ENCODE data around the gene CHERP.

Gene CHERP

DNA sequence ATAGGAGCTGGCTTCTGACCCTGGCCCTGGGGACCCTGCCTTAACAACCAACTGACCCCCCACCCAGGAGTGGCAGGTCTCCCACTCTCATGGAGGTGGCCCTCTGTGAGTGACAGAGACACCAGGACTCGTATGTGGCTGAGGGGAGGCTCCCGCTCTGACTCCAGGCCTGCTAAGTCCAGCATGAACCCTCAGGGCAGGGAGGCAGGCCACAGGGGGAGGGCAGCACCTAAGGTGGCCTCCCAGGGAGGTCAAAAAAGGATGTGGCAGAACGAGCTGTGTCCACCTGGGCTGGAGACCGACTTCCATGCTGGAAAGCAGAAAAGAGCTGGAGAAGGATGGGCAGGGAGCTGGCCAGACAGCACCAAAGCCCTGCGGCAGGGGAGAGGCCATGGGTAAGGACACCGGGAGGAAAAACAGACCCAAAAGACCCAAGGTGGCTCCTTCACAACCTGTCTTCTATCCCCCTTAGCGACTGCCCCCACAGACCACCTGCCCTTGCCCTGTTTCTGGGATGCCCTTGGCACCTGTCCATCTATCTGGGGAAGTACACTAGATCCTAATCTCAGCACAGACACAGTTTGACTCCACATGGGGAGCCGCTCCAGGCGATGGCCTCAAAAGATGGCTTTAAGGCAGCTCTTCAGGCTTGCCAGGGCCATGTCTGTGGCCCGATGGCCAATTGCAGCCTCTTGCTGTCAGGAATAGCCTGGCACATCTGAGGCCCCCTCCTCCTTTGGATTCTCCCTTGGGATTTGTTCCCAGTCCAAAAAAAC, 40.4 kb upstream of the CHERP start:
- no peak for TF ChIP-seq CTCF (IDR thresholded peaks at IDR 0.05; ENCODE audit: control extremely low read depth, extremely low read depth, low read depth, missing control alignments)
- ChIA-PET POLR2A (interaction anchor here (7.1 kb wide), 1 partner anchor 9 kb away, joined by 36 read pairs; the partner anchor contains the start of gene SLC35E1), CTCF (interaction anchor here (1.3 kb wide), 1 partner anchor 18 kb away, joined by 4 read pairs; no protein-coding TSS in a partner anchor)
- no peak for DNase-seq (ENCODE audit: extremely low spot score)

- CTCF ChIA-PET = interaction anchor here (1.2 to 1.3 kb wide), 2 partner anchors 9 to 17 kb away, joined by 4 to 5 read pairs; no protein-coding TSS in a partner anchor
- TF ChIP-seq CTCF (IDR thresholded peaks at IDR 0.05; ENCODE audit: control extremely low read depth, extremely low read depth, low read depth, missing control alignments) = no peak
- POLR2A ChIA-PET = interaction anchor here (0.5 to 7.1 kb wide), 3 partner anchors 9 to 47 kb away, joined by 4 to 36 read pairs (median 4); partner anchors contain the start of gene SLC35E1
- DNase-seq (ENCODE audit: extremely low spot score) = no peak
Measured at GRCh38 chr19:16581971-16582343, 39.7 kb upstream of the CHERP start.

- POLR2A ChIA-PET = interaction anchor here (0.5 to 7.1 kb wide), 3 partner anchors 8 to 48 kb away, joined by 4 to 36 read pairs (median 4); partner anchors contain the start of gene SLC35E1
- CTCF ChIA-PET = interaction anchor here (1.2 kb wide), 1 partner anchor 8 kb away, joined by 5 read pairs; no protein-coding TSS in a partner anchor
- no peak for TF ChIP-seq CTCF (IDR thresholded peaks at IDR 0.05; ENCODE audit: control extremely low read depth, extremely low read depth, low read depth, missing control alignments)
- DNase-seq (ENCODE audit: extremely low spot score) = no peak
Measured at GRCh38 chr19:16581145-16581970, 39.1 kb upstream of the CHERP start.

DNA sequence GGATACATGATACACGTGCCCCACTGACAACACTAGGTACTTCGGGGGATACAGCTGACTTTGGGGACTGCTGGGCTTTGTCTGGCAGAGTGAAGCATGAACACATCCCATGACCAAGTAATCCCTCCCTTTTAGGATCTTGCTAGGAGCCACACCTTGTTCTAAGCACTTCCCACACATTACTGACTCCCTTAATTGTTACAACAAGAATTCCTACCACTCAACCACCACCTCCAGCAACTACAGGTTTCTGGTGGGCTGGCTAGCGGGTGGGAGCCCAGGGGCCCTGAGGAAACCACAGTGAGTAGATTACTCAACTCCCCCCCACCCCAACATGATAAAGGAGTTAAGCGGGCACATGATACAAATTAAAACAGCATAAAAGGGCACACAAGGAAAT, 37.1 kb upstream of the CHERP start:
- no peak for TF ChIP-seq CTCF (IDR thresholded peaks at IDR 0.05; ENCODE audit: control extremely low read depth, extremely low read depth, low read depth, missing control alignments)
- ChIA-PET CTCF (interaction anchor here (0.8 to 1.2 kb wide), 3 partner anchors 12 to 45 kb away, joined by 3 read pairs; no protein-coding TSS in a partner anchor), POLR2A (no interaction called here)
- DNase-seq (ENCODE audit: extremely low spot score) = no peak

DNA sequence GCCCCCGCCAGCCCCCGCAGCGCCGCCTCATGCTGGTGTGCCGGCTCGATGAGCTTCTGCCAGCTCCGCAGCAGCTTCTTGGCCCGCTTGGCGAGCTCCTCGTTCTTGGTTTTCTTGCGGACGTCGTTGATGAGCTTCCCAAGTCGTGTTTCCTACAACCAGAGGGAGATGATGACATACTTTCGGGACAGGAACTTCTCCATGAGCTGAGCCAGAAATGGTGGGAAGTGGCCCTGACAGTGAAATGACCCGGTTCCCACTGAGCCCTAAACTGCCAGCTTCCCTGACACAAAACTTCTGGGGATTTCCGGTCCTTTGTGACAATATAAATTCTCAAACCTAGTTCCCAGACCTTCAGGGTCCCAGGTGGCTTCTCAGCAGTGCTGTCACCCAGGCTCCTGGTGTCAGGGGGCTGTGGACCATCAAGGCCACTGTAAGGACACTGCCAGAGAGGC, 35.3 kb upstream of the CHERP start:
- POLR2A ChIA-PET = interaction anchor here (0.5 to 1.3 kb wide), 3 partner anchors 10 to 1699 kb away, joined by 3 read pairs; no protein-coding TSS in a partner anchor
- CTCF ChIA-PET = interaction anchor here (1.1 to 2.4 kb wide), 2 partner anchors 10 to 135 kb away, joined by 3 to 8 read pairs; no protein-coding TSS in a partner anchor

More for the DNA sequence above, 35.3 kb upstream of the CHERP start:
- DNase-seq (ENCODE audit: extremely low spot score) = no peak
- TF ChIP-seq CTCF (IDR thresholded peaks at IDR 0.05; ENCODE audit: control extremely low read depth, extremely low read depth, low read depth, missing control alignments) = no peak

Data from GM10248 (cell line).